Endothelial cell (in vitro differentiated cells): Measurements from ENCODE around the gene L3MBTL3. TPM values are rescaled to one million over a fixed set of nuclear protein-coding genes. Genes with fewer than 3 reads are reported as not detected.
"Not testable (repeated sequence)": the region's sequence is repeated elsewhere in the genome, so short reads cannot be mapped to it uniquely, and the experiment has no call there.

ENCODE experiments used
- DNase-seq: peaks from one replicate; pipeline ENCODE4 v3.0.0; 2021; ENCODE audit warnings: low spot score
- H3K27ac Mint-ChIP-seq: one replicate; pipeline ENCODE4 v1.8.0; 2021; ENCODE audit warnings: mixed read lengths, inconsistent platforms; ENCODE audit not compliant: unreplicated experiment
- H3K27me3 Mint-ChIP-seq: one replicate; pipeline ENCODE4 v1.8.0; 2021; ENCODE audit warnings: mild to moderate bottlenecking, moderate library complexity, mixed read lengths, inconsistent platforms; ENCODE audit not compliant: unreplicated experiment
- H3K36me3 Mint-ChIP-seq: one replicate; pipeline ENCODE4 v1.8.0; 2021; ENCODE audit warnings: mild to moderate bottlenecking, low read depth, mixed read lengths, inconsistent platforms; ENCODE audit not compliant: unreplicated experiment
- H3K4me1 Mint-ChIP-seq: one replicate; pipeline ENCODE4 v1.8.0; 2021; ENCODE audit warnings: mild to moderate bottlenecking, mixed read lengths, inconsistent platforms; ENCODE audit not compliant: unreplicated experiment
- H3K4me3 Mint-ChIP-seq: one replicate; pipeline ENCODE4 v1.8.0; 2021; ENCODE audit warnings: mild to moderate bottlenecking, mixed read lengths, inconsistent platforms; ENCODE audit not compliant: unreplicated experiment
- H3K9me3 Mint-ChIP-seq: one replicate; pipeline ENCODE4 v1.8.0; 2021; ENCODE audit warnings: mixed read lengths, inconsistent platforms; ENCODE audit not compliant: unreplicated experiment
- CTCF ChIP-seq: fragments of 200-600 bp; sonication (generic); IDR thresholded peaks from one replicate; pipeline ENCODE4 v1.5.0; 2021; ENCODE audit warnings: antibody characterized with exemption; ENCODE audit not compliant: unreplicated experiment
- total RNA-seq: library from RNA; stranded (reverse); fragmentation: NEBNext Ultra II Directional; extraction: Animal tissue kit (Norgen Biotek cat#: 25700); gene quantifications from one replicate; pipeline ENCODE4 v1.2.1, GENCODE V29; 2021; ENCODE audit not compliant: unreplicated experiment

L3MBTL3 gene
- total RNA-seq, 1 donor from 2014 or later, result 47.9 TPM

GRCh38 chr6:130111031-130111430, 92.7 kb downstream of the L3MBTL3 start:
- H3K27ac Mint-ChIP-seq, result no peak overlapping the region
- DNase-seq, result no peak
- H3K36me3 Mint-ChIP-seq, result peaks cover 51% of the 10 kb centered on the region
- H3K4me1 Mint-ChIP-seq, result no peaks in the 10 kb centered on the region
- H3K4me3 Mint-ChIP-seq, result no peak overlapping the region
- H3K9me3 Mint-ChIP-seq, result no peaks in the 10 kb centered on the region
- no peaks in the 10 kb centered on the region for H3K27me3 Mint-ChIP-seq
- TF ChIP-seq CTCF, result no peak

GRCh38 chr6:130113201-130113710, 94.9 kb downstream of the L3MBTL3 start:
- no peak for DNase-seq
- Mint-ChIP-seq H3K4me3 (no peak overlapping the region), H3K4me1 (no peaks in the 10 kb centered on the region), H3K27ac (no peak overlapping the region), H3K36me3 (peaks cover 38% of the 10 kb centered on the region), H3K9me3 (no peaks in the 10 kb centered on the region), H3K27me3 (no peaks in the 10 kb centered on the region)
- TF ChIP-seq CTCF, result no peak

- no peak overlapping the region for H3K4me3 Mint-ChIP-seq
- no peaks in the 10 kb centered on the region for H3K27me3 Mint-ChIP-seq
- H3K9me3 Mint-ChIP-seq, result no peaks in the 10 kb centered on the region
- H3K27ac Mint-ChIP-seq, result no peak overlapping the region
- peaks cover 20% of the 10 kb centered on the region for H3K36me3 Mint-ChIP-seq
- H3K4me1 Mint-ChIP-seq, result no peaks in the 10 kb centered on the region
- DNase-seq, result no peak
- no peak for TF ChIP-seq CTCF
Observed at GRCh38 chr6:130115036-130115435, 96.7 kb downstream of the L3MBTL3 start.

GRCh38 chr6:130116273-130116672, 97.9 kb downstream of the L3MBTL3 start:
- Mint-ChIP-seq H3K4me3 (no peak overlapping the region), H3K27ac (no peak overlapping the region), H3K4me1 (no peaks in the 10 kb centered on the region), H3K27me3 (no peaks in the 10 kb centered on the region), H3K36me3 (peaks cover 16% of the 10 kb centered on the region), H3K9me3 (no peaks in the 10 kb centered on the region)
- TF ChIP-seq CTCF, result no peak
- no peak for DNase-seq

- not testable (repeated sequence) for H3K36me3 Mint-ChIP-seq, H3K9me3 Mint-ChIP-seq, H3K27me3 Mint-ChIP-seq, H3K27ac Mint-ChIP-seq, H3K4me3 Mint-ChIP-seq, H3K4me1 Mint-ChIP-seq, DNase-seq
Observed at GRCh38 chr6:130117187-130117701, 98.9 kb downstream of the L3MBTL3 start.
